K562 (cell line): ENCODE data around the gene LIG3. TPM values are rescaled to one million over a fixed set of nuclear protein-coding genes. Genes with fewer than 3 reads are reported as not detected.
A peak's percentile ranks its signal among the peaks of the same experiment; 100 is the strongest.

Source experiments
- CBX3 ChIP-seq, 2 experiments: IDR thresholded peaks; 1 replicate in 1 of 2; 2 replicates in 1 of 2; pipeline ENCODE4 v1.6.1; 2012; ENCODE audit warnings: inconsistent platforms in 2 of 2, low read length in 2 of 2, borderline replicate concordance in 1 of 2, control low read depth in 1 of 2
- DDX20 ChIP-seq: fragments of 450-650 bp; IDR thresholded peaks from 2 replicates; pipeline ENCODE4 v1.6.1; 2016; ENCODE audit warnings: missing genetic modification characterization, low read depth, mild to moderate bottlenecking, missing compliant biosample characterization, moderate library complexity
- ERF ChIP-seq: fragments of 450-650 bp; formaldehyde crosslinking; IDR thresholded peaks from 2 replicates; pipeline ENCODE4 v1.4.0; 2020; ENCODE audit warnings: mild to moderate bottlenecking, mixed read lengths
- ETS2 ChIP-seq: IDR thresholded peaks from 2 replicates; pipeline ENCODE4 v1.6.1; 2016; ENCODE audit warnings: borderline replicate concordance, missing genetic modification characterization, mild to moderate bottlenecking, moderate library complexity, missing compliant biosample characterization; ENCODE audit not compliant: poor library complexity, severe bottlenecking
- FOXA3 ChIP-seq, 2 experiments: fragments of 450-650 bp in 1 of 2; sonication (generic) in 1 of 2; formaldehyde crosslinking; IDR thresholded peaks in 1 of 2; conservative IDR thresholded peaks in 1 of 2; 2 replicates each; pipeline versions ENCODE4 v1.4.0 to v1.8.0; 2020 to 2022; ENCODE audit warnings: mild to moderate bottlenecking in 2 of 2, missing genetic modification reagents in 1 of 2
- GTF2B ChIP-seq: IDR thresholded peaks from 2 replicates; pipeline ENCODE4 v1.6.1; 2011; ENCODE audit not compliant: insufficient read length; ENCODE audit errors: extremely low read depth
- HDAC8 ChIP-seq: fragments of 450-650 bp; IDR thresholded peaks from 2 replicates; pipeline ENCODE4 v1.6.1; 2016; ENCODE audit warnings: mild to moderate bottlenecking, missing genetic modification characterization, moderate library complexity, missing compliant biosample characterization
- HIVEP1 ChIP-seq: fragments of 250-450 bp; sonication (Bioruptor Pico); IDR thresholded peaks from 2 replicates; pipeline ENCODE4 v1.4.0; 2020; ENCODE audit warnings: mild to moderate bottlenecking
- MED1 ChIP-seq: sonication (generic); formaldehyde crosslinking; IDR thresholded peaks from 2 replicates; pipeline ENCODE4 v1.8.1; 2023; ENCODE audit warnings: missing genetic modification reagents, borderline replicate concordance
- NR4A1 ChIP-seq, 2 experiments: fragments of 250-450 bp in 1 of 2; fragments of 450-650 bp in 1 of 2; sonication (Bioruptor Pico) in 1 of 2; IDR thresholded peaks; 2 replicates each; pipeline versions ENCODE4 v1.4.0 to v1.6.1; 2016 to 2020; ENCODE audit warnings: mild to moderate bottlenecking in 2 of 2, missing compliant biosample characterization in 1 of 2, missing genetic modification characterization in 1 of 2, moderate library complexity in 1 of 2
- NUFIP1 ChIP-seq: fragments of 450-650 bp; IDR thresholded peaks from 2 replicates; pipeline ENCODE4 v1.6.1; 2018; ENCODE audit not compliant: partially characterized antibody
- POLR2A ChIP-seq: fragments of 450-650 bp; conservative IDR thresholded peaks from 2 replicates; pipeline ENCODE4 v1.6.1; 2016
- POLR2B ChIP-seq: fragments of 450-650 bp; IDR thresholded peaks from 2 replicates; pipeline ENCODE4 v1.6.1; 2018; ENCODE audit warnings: low read depth; ENCODE audit not compliant: partially characterized antibody
- PTRF ChIP-seq: fragments of 450-650 bp; IDR thresholded peaks from 2 replicates; pipeline ENCODE4 v1.6.1; 2016; ENCODE audit warnings: mild to moderate bottlenecking, missing genetic modification characterization, missing compliant biosample characterization
- RAD21 ChIP-seq, 2 experiments: fragments of 250-450 bp in 1 of 2; fragments of 450-650 bp in 1 of 2; sonication (Bioruptor Pico) in 1 of 2; formaldehyde crosslinking in 1 of 2; IDR thresholded peaks in 1 of 2; conservative IDR thresholded peaks in 1 of 2; 2 replicates each; pipeline versions ENCODE4 v1.4.0 to v1.8.0; 2020 to 2022; ENCODE audit warnings: mild to moderate bottlenecking in 2 of 2, moderate library complexity in 1 of 2
- SMC3 ChIP-seq: conservative IDR thresholded peaks from 2 replicates; pipeline ENCODE4 v1.6.1; 2011; ENCODE audit warnings: low read depth, low read length, improper control_type of control experiment; ENCODE audit not compliant: insufficient read depth
- U2AF2 ChIP-seq: fragments of 200-400 bp; formaldehyde crosslinking; optimal IDR thresholded peaks from 2 replicates; pipeline ENCODE3; 2017; ENCODE audit warnings: low read depth, mild to moderate bottlenecking, low read length
- VEZF1 ChIP-seq: fragments of 200-800 bp; sonication (Bioruptor generic); IDR thresholded peaks from 2 replicates; pipeline ENCODE4 v1.6.1; 2017; ENCODE audit warnings: missing genetic modification characterization, missing compliant biosample characterization
- ZBTB17 ChIP-seq: fragments of 450-650 bp; formaldehyde crosslinking; IDR thresholded peaks from 2 replicates; pipeline ENCODE4 v1.4.0; 2020; ENCODE audit warnings: mild to moderate bottlenecking
- ZNF12 ChIP-seq: sonication (generic); formaldehyde crosslinking; IDR thresholded peaks from 2 replicates; pipeline ENCODE4 v1.4.0; 2020; ENCODE audit warnings: mild to moderate bottlenecking, missing genetic modification reagents
- ZNF764 ChIP-seq: fragments of 250-450 bp; sonication (Bioruptor Pico); IDR thresholded peaks from 2 replicates; pipeline ENCODE4 v1.4.0; 2020; ENCODE audit warnings: low read depth, mild to moderate bottlenecking, moderate library complexity
- polyA plus RNA-seq, 8 experiments: library from polyadenylated mRNA; depleted of rRNA in 4 of 8; stranded (reverse) in 5 of 8; unstranded in 3 of 8; fragments of >200 nt; fragmentation: Nextera tagmentation in 2 of 8; fragmentation: Illumina TruSeq in 1 of 8; extraction: Ambion mirVana in 2 of 8; extraction: Trizol in 1 of 8; gene quantifications; 2 replicates each; pipeline versions ENCODE4 v1.2.1 to v1.2.3, GENCODE V29; 2011 to 2014; ENCODE audit warnings: inconsistent platforms in 1 of 8, missing spikeins in 1 of 8
- total RNA-seq, 7 experiments: library from RNA; depleted of rRNA in 6 of 7; stranded (reverse); fragments of >200 nt in 6 of 7; fragmentation: Illumina TruSeq in 2 of 7; extraction: Trizol in 2 of 7; gene quantifications; 2 replicates each; pipeline versions ENCODE4 v1.2.1 to v1.2.3, GENCODE V29; 2011 to 2021; ENCODE audit warnings: low replicate concordance in 1 of 7
- TF ChIP-seq, protein P1 (sequence below): sonication (generic); formaldehyde crosslinking; IDR thresholded peaks from 2 replicates; pipeline ENCODE4 v1.9.0; 2022; ENCODE audit warnings: mild to moderate bottlenecking, missing genetic modification reagents
- TF ChIP-seq, protein P2 (sequence below), 2 experiments: IDR thresholded peaks; 2 replicates each; pipeline ENCODE4 v1.6.1; 2011; ENCODE audit warnings: borderline replicate concordance in 1 of 2, control low read depth in 1 of 2, low read depth in 1 of 2, low read length in 1 of 2, mild to moderate bottlenecking in 1 of 2, mixed read lengths in 1 of 2, moderate library complexity in 1 of 2; ENCODE audit not compliant: insufficient read depth in 1 of 2, insufficient read length in 1 of 2, poor library complexity in 1 of 2, severe bottlenecking in 1 of 2; ENCODE audit errors: extremely low read depth in 1 of 2

Gene LIG3
- total and polyA plus RNA-seq, 9 of the 15 experiments (the other 6 are each of a cell fraction or from before 2014, with no cell fraction given): 7.6 to 75.0 (median 43.0) TPM

- no peak for TF ChIP-seq ZNF12 (CRISPR knock-in tag)
- no peak for TF ChIP-seq FOXA3 (CRISPR knock-in tag; conservative IDR thresholded peaks at IDR 0.05 in 1 of 2, IDR thresholded peaks at IDR 0.05 in 1 of 2)
- TF ChIP-seq PTRF (tag): no peak
- TF ChIP-seq, protein P1, sequence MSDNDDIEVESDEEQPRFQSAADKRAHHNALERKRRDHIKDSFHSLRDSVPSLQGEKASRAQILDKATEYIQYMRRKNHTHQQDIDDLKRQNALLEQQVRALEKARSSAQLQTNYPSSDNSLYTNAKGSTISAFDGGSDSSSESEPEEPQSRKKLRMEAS (CRISPR knock-in tag): peak; percentile 38; the same call in 1 of the 2 replicates
- TF ChIP-seq HIVEP1 (CRISPR knock-in tag): 0 out of 2 replicates have a peak, but pooled peaks have one; percentile 43
- no peak for TF ChIP-seq ZBTB17 (CRISPR knock-in tag)
- TF ChIP-seq MED1 (CRISPR knock-in tag): no peak
- no peak for TF ChIP-seq ZNF764 (CRISPR knock-in tag)
- TF ChIP-seq POLR2A: peak; percentile 59
- TF ChIP-seq GTF2B: no peak
- TF ChIP-seq, protein P2, sequence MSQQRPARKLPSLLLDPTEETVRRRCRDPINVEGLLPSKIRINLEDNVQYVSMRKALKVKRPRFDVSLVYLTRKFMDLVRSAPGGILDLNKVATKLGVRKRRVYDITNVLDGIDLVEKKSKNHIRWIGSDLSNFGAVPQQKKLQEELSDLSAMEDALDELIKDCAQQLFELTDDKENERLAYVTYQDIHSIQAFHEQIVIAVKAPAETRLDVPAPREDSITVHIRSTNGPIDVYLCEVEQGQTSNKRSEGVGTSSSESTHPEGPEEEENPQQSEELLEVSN (IDR thresholded peaks at IDR 0.05; ENCODE audit: borderline replicate concordance in 1 of 2, extremely low read depth in 1 of 2, insufficient read depth in 1 of 2, insufficient read length in 1 of 2, low read depth in 1 of 2, low read length in 1 of 2, poor library complexity in 1 of 2, severe bottlenecking in 1 of 2): peak; percentile 54 to 70
- TF ChIP-seq HDAC8 (tag): no peak
- peak; percentile 85 for TF ChIP-seq VEZF1 (CRISPR knock-in tag)
- peak; percentile 15 for TF ChIP-seq POLR2B
- no peak for TF ChIP-seq NUFIP1
- TF ChIP-seq DDX20 (tag): no peak
- TF ChIP-seq ERF (CRISPR knock-in tag): 0 out of 2 replicates have a peak, but pooled peaks have one; percentile 21
- TF ChIP-seq RAD21 (CRISPR knock-in tag; conservative IDR thresholded peaks at IDR 0.05 in 1 of 2, IDR thresholded peaks at IDR 0.05 in 1 of 2): peak; percentile 7 to 13; a peak in 2 of 4 replicates
- TF ChIP-seq CBX3 (IDR thresholded peaks at IDR 0.05; ENCODE audit: borderline replicate concordance in 1 of 2, low read length in 2 of 2): 0 out of 3 replicates have a peak, but pooled peaks of 1 of the 2 experiments have one; percentile 13
- TF ChIP-seq SMC3: 0 out of 2 replicates have a peak, but pooled peaks have one; percentile 14
- no peak for TF ChIP-seq NR4A1 (CRISPR knock-in tag; IDR thresholded peaks at IDR 0.05)
- no peak for TF ChIP-seq NR4A1 (tag; IDR thresholded peaks at IDR 0.05)
- TF ChIP-seq ETS2 (tag): peak; percentile 52
- no peak for TF ChIP-seq U2AF2
Observed at GRCh38 chr17:34980681-34981537, 597 bp downstream of the LIG3 start (continued).
